Osteocyte (in vitro differentiated cells): ENCODE data around the gene STRA8. TPM values are rescaled to one million over a fixed set of nuclear protein-coding genes. Genes with fewer than 3 reads are reported as not detected.

Experiments used
- DNase-seq: peaks from one replicate; pipeline ENCODE4 v3.0.0; 2021; ENCODE audit warnings: mixed read lengths; ENCODE audit not compliant: unreplicated experiment; ENCODE audit errors: extremely low spot score
- H3K27ac Mint-ChIP-seq: one replicate; pipeline ENCODE4 v1.8.0; 2021; ENCODE audit warnings: mild to moderate bottlenecking, mixed read lengths; ENCODE audit not compliant: unreplicated experiment
- H3K27me3 Mint-ChIP-seq: one replicate; pipeline ENCODE4 v1.8.0; 2021; ENCODE audit warnings: mixed read lengths; ENCODE audit not compliant: unreplicated experiment
- H3K36me3 Mint-ChIP-seq: one replicate; pipeline ENCODE4 v1.8.0; 2021; ENCODE audit warnings: mixed read lengths; ENCODE audit not compliant: unreplicated experiment
- H3K4me1 Mint-ChIP-seq: one replicate; pipeline ENCODE4 v1.8.0; 2021; ENCODE audit warnings: mixed read lengths; ENCODE audit not compliant: unreplicated experiment
- H3K4me3 Mint-ChIP-seq: one replicate; pipeline ENCODE4 v1.8.0; 2021; ENCODE audit warnings: mild to moderate bottlenecking, moderate library complexity, mixed read lengths; ENCODE audit not compliant: unreplicated experiment
- H3K9me3 Mint-ChIP-seq: one replicate; pipeline ENCODE4 v1.8.0; 2021; ENCODE audit warnings: mixed read lengths; ENCODE audit not compliant: unreplicated experiment
- CTCF ChIP-seq: fragments of 200-600 bp; sonication (generic); IDR thresholded peaks from 2 replicates; pipeline ENCODE4 v1.5.0; 2021; ENCODE audit warnings: antibody characterized with exemption, mild to moderate bottlenecking, moderate library complexity
- total RNA-seq: library from RNA; stranded (reverse); gene quantifications from 2 replicates; pipeline ENCODE4 v1.2.1, GENCODE V29; 2021

Gene STRA8
- total RNA-seq, 1 donor from 2014 or later: not detected

GRCh38 chr7:135238112-135238744 is 4.6 kb downstream of the STRA8 start:
- Mint-ChIP-seq H3K4me1 (no peaks in the 10 kb centered on the region), H3K4me3 (no peak overlapping the region)
- DNase-seq: peak; percentile 82

GRCh38 chr7:135239263-135239662 is 5.6 kb downstream of the STRA8 start:
- peaks cover 34% of the 10 kb centered on the region for H3K27me3 Mint-ChIP-seq
- no peak for TF ChIP-seq CTCF
- no peak overlapping the region for H3K4me3 Mint-ChIP-seq
- no peaks in the 10 kb centered on the region for H3K4me1 Mint-ChIP-seq
- H3K27ac Mint-ChIP-seq: no peak overlapping the region
- H3K9me3 Mint-ChIP-seq: no peaks in the 10 kb centered on the region
- H3K36me3 Mint-ChIP-seq: no peaks in the 10 kb centered on the region
- peak; percentile 64 for DNase-seq

More at GRCh38 chr7:135238112-135238744, 4.6 kb downstream of the STRA8 start:
- no peaks in the 10 kb centered on the region for H3K9me3 Mint-ChIP-seq
- no peak overlapping the region for H3K27ac Mint-ChIP-seq
- H3K36me3 Mint-ChIP-seq: no peaks in the 10 kb centered on the region
- H3K27me3 Mint-ChIP-seq: peaks cover 25% of the 10 kb centered on the region
- peak; percentile 43 for TF ChIP-seq CTCF

GRCh38 chr7:135240441-135240840 is 6.8 kb downstream of the STRA8 start:
- TF ChIP-seq CTCF: no peak
- H3K36me3 Mint-ChIP-seq: no peaks in the 10 kb centered on the region
- H3K4me3 Mint-ChIP-seq: no peak overlapping the region
- DNase-seq: peak; percentile 69
- no peak overlapping the region for H3K27ac Mint-ChIP-seq
- H3K4me1 Mint-ChIP-seq: no peaks in the 10 kb centered on the region
- H3K27me3 Mint-ChIP-seq: peaks cover 39% of the 10 kb centered on the region
- no peaks in the 10 kb centered on the region for H3K9me3 Mint-ChIP-seq

GRCh38 chr7:135242096-135242684 is 8.6 kb downstream of the STRA8 start:
- no peak for TF ChIP-seq CTCF
- H3K4me1 Mint-ChIP-seq: no peaks in the 10 kb centered on the region

More at GRCh38 chr7:135242096-135242684, 8.6 kb downstream of the STRA8 start:
- H3K27me3 Mint-ChIP-seq: peaks cover 37% of the 10 kb centered on the region
- DNase-seq: no peak
- H3K4me3 Mint-ChIP-seq: no peak overlapping the region
- no peak overlapping the region for H3K27ac Mint-ChIP-seq
- no peaks in the 10 kb centered on the region for H3K9me3 Mint-ChIP-seq
- H3K36me3 Mint-ChIP-seq: no peaks in the 10 kb centered on the region
